ENCODE data around the gene WDR72. TPM values are rescaled to one million over a fixed set of nuclear protein-coding genes. Genes with fewer than 3 reads are reported as not detected.
"Not testable (repeated sequence)": the region's sequence is repeated elsewhere in the genome, so short reads cannot be mapped to it uniquely, and the experiment has no call there.

The WDR72 gene
- total RNA-seq, 1 donor from 2014 or later: 2.3 TPM

GRCh38 chr15:53786401-53786800 lies 26.9 kb upstream of the WDR72 start:
- no peak overlapping the region for H3K4me3 ChIP-seq (ENCODE audit: low read depth, low read length)
- no peak for DNase-seq (ENCODE audit: low read depth)
- TF ChIP-seq CTCF (conservative IDR thresholded peaks at IDR 0.05; ENCODE audit: low read depth, low read length): no peak

GRCh38 chr15:53785241-53785640 lies 25.8 kb upstream of the WDR72 start:
- not testable (repeated sequence) for H3K4me3 ChIP-seq (ENCODE audit: low read depth, low read length); DNase-seq (ENCODE audit: low read depth)

GRCh38 chr15:53762916-53763315 lies 3.5 kb upstream of the WDR72 start:
- no peak for TF ChIP-seq CTCF (conservative IDR thresholded peaks at IDR 0.05; ENCODE audit: low read depth, low read length)
- H3K4me3 ChIP-seq (ENCODE audit: low read depth, low read length): no peak overlapping the region
- DNase-seq (ENCODE audit: low read depth): no peak

GRCh38 chr15:53758412-53758811 lies 1.1 kb downstream of the WDR72 start:
- no peak for DNase-seq (ENCODE audit: low read depth)
- no peak for TF ChIP-seq CTCF (conservative IDR thresholded peaks at IDR 0.05; ENCODE audit: low read depth, low read length)
- peak overlapping the region; percentile 78 for H3K4me3 ChIP-seq (ENCODE audit: low read depth, low read length)

- peak overlapping the region; percentile 78 for H3K4me3 ChIP-seq (ENCODE audit: low read depth, low read length)
- no peak for TF ChIP-seq CTCF (conservative IDR thresholded peaks at IDR 0.05; ENCODE audit: low read depth, low read length)
- no peak for DNase-seq (ENCODE audit: low read depth)
These were observed 1.6 kb downstream of the WDR72 start for GRCh38 chr15:53757906-53758305.

- TF ChIP-seq CTCF (conservative IDR thresholded peaks at IDR 0.05; ENCODE audit: low read depth, low read length): no peak
- H3K4me3 ChIP-seq (ENCODE audit: low read depth, low read length): no peak overlapping the region
- DNase-seq (ENCODE audit: low read depth): no peak
These were observed 5.7 kb downstream of the WDR72 start for GRCh38 chr15:53753813-53754212.

- no peak for TF ChIP-seq CTCF (conservative IDR thresholded peaks at IDR 0.05; ENCODE audit: low read depth, low read length)
- no peak overlapping the region for H3K4me3 ChIP-seq (ENCODE audit: low read depth, low read length)
- DNase-seq (ENCODE audit: low read depth): no peak
These were observed 7.1 kb downstream of the WDR72 start for GRCh38 chr15:53752406-53752805.
